Esophagus squamous epithelium (tissue), 4 donors: Measurements from ENCODE around the gene TECPR2.

ENCODE experiments used
- CTCF ChIP-seq, 6 experiments: fragments of 450-650 bp in 4 of 6; fragments of 200-600 bp in 2 of 6; sonication (generic) in 2 of 6; IDR thresholded peaks; one replicate each; pipeline ENCODE4 v1.5.1; 2016 to 2019; ENCODE audit warnings: antibody characterized with exemption in 6 of 6, mild to moderate bottlenecking in 4 of 6, moderate library complexity in 4 of 6
- POLR2A ChIP-seq, 4 donors: fragments of 450-650 bp; IDR thresholded peaks; one replicate each; pipeline ENCODE4 v1.6.1; 2017; ENCODE audit warnings: antibody characterized with exemption in 4 of 4, mild to moderate bottlenecking in 4 of 4, moderate library complexity in 3 of 4

- no peak for TF ChIP-seq CTCF (IDR thresholded peaks at IDR 0.05)
- no peak for TF ChIP-seq POLR2A (IDR thresholded peaks at IDR 0.05)
Observed at GRCh38 chr14:102419716-102420115, 57.0 kb downstream of the TECPR2 start.
